ENCODE measurements around the gene STARD13.
"Not testable (repeated sequence)": the region's sequence is repeated elsewhere in the genome, so short reads cannot be mapped to it uniquely, and the experiment has no call there.

STARD13 gene

DNA sequence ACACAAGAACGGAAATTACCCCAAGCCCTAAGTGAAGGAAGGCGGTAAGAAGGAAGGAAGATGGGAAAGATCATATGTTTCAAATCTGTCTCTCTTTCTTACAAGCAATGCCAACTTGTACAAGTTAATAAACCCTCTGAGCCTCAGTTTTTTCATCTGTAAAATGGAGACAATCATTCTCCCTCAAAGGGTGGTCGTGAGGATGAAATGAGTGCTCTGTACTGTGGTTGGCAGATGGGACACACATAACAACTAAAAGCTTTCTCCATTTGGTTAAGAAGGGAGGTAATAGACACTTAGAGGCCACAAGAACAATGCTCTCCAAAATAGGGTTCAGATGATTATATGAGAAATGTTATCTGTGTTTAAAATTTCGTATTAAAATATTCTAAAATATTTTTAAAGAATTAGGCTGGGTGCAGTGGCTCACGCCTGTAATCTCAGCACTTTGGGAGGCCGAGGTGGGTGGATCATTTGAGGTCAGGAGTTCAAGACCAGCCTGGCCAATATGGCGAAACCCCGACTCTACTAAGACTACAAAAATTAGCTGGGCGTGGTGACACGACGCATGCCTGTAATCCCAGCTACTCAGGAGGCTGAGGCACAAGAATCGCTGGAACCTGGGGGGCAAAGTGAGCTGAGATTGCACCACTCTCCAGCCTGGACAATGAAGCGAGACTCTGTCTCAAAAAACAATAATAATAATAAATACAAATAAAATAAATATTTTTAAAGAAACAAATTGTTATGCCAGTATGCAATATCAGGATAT lies 89.7 kb downstream of the STARD13 start:
- DNase-seq (ENCODE audit: low read depth in 3 of 3) = no peak

- no peak for DNase-seq (ENCODE audit: low read depth in 3 of 3)
Measured at GRCh38 chr13:33194820-33195692, 90.5 kb downstream of the STARD13 start.

DNA sequence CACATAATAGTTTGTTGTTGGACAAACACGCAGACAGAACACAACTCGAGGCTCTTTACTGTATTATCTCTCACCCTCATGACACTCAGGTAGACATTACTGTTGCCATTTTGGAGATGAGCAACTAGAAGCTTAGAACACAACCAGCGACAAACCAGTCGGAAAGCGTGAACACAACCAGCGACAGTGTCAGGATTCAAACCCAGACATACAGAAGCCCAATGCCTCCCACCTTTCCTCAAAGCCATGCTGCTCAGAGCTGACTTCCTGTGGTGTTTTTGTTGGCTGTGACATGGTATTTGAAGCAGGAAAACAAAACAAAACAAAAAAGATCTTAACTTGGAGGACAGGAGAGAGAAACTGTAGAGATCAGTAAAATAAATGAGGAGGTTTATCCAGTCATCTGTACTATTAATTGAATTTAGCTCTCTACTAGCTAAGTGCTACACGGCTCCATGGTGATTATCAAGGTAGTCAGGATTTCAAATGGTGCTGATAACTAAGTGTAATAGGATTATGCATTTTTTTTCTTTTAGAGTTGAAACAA lies 92.1 kb downstream of the STARD13 start:
- DNase-seq (ENCODE audit: low read depth in 3 of 3) = no peak

DNA sequence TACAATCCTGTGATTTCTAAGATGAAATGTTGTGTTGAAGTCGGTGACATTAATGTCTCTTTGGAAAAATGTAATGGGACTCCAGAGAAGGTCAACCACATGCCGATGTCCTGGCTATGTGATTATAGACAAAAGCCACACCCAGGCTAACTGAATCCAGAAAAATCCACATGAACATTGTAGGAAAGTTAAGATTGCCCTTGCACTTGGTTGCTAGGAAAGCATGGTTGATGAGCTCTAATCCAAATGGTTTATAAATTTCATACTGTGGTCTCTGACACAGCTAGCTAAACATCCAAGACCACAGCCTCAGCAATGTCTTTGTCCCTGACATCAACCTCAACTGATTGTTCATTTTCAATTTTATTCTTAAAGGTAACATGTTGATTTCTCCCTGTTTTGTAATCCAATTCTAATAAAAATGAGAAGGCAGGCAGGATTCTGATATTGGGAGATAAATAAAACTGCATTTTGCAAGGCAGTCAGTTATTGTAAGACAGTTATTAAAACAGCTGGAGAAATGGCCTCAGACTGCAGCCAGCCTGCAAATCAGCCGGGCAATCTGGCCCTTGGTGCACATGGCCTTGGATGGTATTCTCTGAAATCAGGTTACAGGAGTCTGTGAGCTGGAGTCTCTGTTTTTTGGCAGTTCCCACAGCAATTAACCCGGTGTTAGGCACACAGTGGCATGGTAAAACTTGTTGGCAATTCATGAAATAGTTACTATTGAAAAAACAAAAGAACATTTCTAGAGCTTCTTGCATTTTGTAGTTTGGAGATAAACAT lies 93.9 kb downstream of the STARD13 start:
- no peak for DNase-seq (ENCODE audit: low read depth in 3 of 3)

DNA sequence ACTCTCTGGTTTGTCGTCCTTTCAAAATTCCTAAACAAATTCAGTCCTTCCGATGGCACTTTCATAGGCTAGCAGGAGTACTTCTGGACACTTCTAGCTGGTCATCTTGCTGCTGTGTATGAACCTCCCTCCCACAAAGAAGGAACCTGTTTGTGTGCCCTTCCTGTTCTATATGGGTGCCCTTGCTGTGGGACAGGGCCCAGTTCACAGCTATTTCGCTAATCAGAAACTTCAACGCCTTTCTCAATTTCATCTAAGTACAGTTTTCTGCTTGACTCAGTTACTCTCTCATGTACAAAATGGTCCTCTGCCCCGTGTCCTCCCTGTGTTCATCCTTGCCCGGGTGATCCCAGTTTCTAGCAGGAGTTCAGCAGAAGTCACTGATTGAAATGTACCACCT lies 96.1 kb downstream of the STARD13 start:
- DNase-seq (ENCODE audit: low read depth in 3 of 3) = no peak

DNA sequence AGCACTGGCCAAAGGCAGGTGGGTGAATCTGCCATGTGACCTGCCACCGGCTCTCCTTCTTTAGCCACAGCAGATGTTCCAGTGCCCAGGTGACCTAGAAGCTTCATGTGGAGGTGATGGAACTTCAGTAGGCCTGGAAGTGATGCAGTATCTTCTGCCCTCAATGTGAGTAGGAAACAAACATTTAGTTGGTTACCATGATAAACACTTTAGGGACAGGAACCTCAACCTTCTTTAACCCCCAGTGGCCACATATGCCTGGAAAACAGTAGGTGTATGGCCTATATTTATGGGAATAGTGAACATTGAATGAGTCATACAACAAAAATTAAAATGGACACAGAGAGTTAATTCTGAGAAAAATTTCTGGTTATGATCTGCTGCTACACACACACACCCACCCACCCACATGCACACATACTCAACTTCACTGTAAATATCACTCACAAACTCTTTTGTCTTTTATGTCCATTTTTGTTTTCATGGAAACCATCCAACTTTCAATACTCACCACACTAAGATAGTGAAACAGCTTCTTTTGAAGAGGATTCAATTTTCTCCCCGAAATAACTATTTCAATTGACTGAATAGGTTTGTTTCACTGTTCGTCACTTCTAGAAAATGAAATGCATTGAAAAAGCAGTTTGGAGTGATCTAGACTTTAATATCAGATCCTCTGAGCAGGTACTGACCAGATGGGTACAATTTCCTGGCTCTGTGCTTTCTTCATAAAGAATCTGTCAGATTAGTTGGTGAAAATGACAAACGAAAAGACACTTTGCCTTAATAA lies 97.3 kb downstream of the STARD13 start:
- DNase-seq (ENCODE audit: low read depth in 3 of 3) = no peak

GRCh38 chr13:33186861-33187291 lies 98.7 kb downstream of the STARD13 start:
- no peak for DNase-seq (ENCODE audit: low read depth in 3 of 3)

GRCh38 chr13:33185853-33186252 lies 99.7 kb downstream of the STARD13 start:
- DNase-seq (ENCODE audit: low read depth in 3 of 3) = no peak

DNA sequence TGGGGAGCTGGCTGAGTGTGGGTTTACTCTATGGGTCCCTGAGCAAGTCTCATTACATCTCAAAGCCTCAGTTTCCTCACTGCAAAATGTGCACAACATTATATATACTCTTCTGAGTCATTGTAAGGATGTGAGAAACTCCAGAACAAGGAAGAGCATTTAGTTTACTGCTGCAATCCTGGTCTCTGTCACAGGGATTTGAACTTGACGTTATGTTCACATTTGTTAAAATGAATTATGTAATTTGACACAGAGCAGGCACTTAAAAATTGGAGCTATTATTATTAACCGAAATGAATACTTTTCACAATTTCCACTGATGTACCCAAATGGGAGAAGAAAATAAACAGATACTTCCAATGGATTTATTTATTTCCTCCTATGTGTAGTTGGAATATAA lies 101.0 kb downstream of the STARD13 start:
- DNase-seq (ENCODE audit: low read depth in 3 of 3) = no peak

DNA sequence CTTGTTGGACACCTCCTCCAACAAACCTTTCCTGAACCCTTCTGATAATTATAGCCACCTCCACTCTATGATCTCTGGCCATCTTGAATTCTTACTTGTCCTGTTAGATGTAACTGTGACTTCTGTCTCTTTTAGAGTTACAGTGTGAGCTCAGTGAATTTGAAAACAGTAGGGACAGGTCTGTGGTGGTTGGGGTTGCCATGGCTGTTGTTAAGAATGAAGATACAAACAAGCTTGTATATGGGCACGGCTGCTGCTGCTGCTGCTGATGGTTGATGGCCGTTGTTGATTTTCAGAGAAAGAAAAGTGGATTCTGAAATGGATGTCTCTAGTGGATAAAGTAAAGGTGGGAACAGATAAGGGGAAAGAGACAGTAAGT lies 101.5 kb downstream of the STARD13 start:
- no peak for DNase-seq (ENCODE audit: low read depth in 3 of 3)

DNA sequence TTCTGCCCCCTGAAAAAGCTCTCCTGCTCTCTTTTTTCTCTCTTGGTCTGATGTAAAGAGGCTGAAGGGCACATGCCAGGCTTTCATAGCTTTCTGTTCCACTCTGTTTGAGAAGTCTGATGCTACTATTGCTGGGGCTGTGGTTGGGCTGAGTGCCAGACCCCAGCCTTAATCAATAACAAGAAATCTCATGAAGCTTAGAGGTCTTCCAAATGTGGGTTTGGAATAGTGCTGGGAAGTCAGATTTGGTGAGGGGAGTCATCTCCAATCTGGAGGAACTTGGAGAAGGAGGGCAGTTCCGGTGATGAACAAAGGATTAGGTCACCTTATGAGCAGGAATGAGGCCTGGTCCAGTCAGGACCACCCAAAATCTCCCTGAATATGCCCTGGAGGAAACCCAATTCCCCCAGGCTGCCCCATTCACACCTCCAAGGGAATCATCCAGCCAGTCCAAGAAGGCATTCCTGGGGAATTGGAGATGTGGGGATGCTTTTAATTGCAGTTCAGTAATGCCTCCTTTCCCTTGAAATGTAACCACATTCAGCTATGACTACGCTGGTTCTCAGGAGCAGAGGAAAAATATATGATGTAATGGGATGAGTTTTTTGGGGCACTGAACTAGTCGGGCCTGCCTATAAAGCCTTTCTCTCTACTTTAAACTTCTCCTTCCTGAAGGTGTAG lies 102.0 kb downstream of the STARD13 start:
- no peak for DNase-seq (ENCODE audit: low read depth in 3 of 3)

DNA sequence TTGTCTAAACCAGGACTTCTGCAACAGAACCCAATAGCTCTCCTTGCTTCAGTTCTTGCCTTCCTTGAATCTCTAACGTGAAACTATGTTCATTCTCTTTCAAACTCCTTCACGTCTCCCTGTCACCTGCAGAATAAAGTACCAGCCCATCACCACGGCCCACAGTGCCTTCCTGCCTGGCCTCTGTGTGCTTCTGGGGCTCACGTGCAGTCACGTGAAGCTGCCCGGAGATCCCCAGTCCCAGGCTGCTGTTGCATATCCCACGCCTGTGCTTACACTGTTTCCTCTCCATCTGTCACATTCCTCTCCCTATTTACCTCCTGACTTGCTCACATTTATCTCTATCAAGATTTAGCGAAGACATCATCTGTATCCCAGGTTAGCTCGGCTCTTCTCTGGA lies 102.8 kb downstream of the STARD13 start:
- no peak for DNase-seq (ENCODE audit: low read depth in 3 of 3)

DNA sequence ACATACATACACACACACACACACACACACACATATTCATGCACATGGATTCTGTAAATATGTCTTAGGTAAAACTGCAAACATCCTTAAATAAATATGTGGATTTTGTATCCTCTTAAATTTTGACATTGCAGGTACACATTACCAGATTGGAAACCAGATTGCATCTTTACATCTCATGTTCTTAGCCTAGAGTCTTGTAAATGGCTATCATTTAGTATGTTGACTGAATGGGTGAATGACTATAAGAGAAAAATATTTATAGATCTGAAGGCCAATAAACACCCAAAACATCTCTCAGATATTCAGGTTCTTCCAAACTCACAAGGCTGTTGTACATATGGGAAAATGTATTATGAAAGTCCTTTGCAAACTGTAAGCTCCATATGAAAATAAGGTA lies 104.3 kb downstream of the STARD13 start:
- no peak for DNase-seq (ENCODE audit: low read depth in 3 of 3)

DNA sequence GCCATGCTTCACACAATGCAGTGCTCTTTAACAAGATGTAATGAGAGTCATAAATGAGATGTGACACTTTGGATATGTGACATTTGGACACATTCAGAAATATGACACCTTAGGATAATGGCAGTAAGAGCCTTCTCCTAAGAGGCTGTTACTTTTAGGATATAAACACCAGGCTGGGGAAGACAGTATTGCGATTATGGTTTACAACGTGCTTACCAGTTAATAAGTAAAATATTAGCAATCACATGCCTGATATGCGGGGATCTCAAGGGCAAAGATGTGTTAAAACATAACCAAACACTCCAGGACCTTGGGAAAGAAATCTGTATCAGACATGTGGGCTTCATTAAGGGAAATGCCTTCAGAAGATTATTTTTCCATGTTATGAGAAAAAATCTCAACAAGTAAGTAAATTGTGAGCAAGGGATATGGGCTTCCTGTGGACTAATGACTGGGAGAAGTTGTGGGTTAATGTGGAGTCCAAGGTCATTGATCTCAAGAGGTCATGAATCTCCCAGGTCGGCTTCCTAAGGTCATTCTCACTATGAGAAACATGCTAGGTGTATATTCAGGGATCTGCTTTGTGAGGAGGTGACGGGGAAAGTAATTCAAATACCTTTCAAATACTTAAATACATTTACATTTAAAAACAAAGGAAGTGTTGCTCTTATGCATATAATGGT lies 105.3 kb downstream of the STARD13 start:
- DNase-seq (ENCODE audit: low read depth in 3 of 3) = no peak

DNA sequence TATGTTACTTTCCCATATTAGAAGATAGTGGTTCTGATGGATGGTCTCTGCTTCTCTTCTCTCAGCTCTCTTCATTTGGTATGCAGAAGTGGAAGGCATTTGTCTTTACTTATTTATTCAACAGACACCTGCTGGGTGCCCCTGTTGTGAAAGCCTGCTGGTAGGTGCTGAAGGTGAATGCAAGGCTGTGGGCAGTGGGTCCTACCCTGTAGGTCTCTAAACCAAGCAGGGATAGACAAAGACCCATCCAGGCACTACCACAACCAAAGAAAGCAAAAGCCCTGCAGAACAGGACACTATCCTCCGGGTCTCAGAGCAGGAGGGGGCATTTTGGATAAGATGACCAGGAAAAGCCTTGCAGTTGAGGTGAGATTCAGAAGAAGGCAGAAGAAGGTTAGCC lies 106.1 kb downstream of the STARD13 start:
- no peak for DNase-seq (ENCODE audit: low read depth in 3 of 3)

DNA sequence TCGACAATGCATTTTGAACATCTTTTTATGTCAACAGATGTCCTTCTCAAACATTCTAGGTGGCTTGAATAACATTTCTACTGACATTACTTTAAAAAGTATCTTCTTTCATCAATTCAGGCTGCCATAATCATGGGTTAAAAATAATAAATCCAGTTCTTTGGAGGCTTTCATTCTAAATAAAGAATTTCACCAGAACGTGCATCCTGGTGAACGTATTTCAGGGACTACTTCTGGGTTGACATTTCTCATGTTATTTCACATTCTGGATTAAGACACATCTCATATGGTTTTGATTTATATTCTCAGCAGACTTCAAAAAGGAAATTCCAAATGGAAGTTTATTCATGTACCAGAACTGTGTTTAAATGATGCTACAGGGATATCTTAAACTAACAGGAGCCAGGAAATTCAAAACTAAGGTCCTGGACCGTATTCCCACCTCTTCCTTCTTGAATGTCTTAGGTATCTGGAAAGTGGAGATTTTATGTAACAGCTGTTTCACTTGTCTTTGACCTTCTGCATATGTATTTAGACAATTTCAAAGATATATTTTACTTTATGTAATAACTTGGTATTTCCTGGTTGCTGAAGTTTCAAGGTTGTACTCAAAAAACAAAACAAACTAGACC lies 107.2 kb downstream of the STARD13 start:
- DNase-seq (ENCODE audit: low read depth in 3 of 3) = no peak

- not testable (repeated sequence) for DNase-seq (ENCODE audit: low read depth in 3 of 3)
Measured at GRCh38 chr13:33177340-33178208, 108.0 kb downstream of the STARD13 start.

GRCh38 chr13:33176526-33176925 lies 109.0 kb downstream of the STARD13 start:
- no peak for DNase-seq (ENCODE audit: low read depth in 3 of 3)

DNA sequence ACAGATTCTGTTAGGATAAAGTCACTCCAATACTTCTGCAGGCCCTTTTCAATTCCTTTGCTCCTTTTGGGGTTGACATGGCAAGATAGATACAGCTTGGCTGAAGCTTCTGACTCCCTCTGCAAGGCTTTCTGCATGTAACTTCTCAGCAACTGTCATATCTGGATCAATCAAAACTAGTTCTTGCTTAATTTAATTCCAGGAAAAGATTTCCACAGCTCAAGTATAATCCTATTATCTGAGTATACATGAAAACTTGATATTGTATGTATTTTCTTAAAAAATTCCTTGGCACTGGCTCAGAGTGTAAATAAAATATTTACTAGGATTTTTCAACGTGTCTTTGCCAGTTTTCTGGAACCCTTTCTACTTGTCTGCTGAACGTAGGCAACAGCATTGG lies 109.6 kb downstream of the STARD13 start:
- DNase-seq (ENCODE audit: low read depth in 3 of 3) = no peak

All from stimulated activated CD4-positive, alpha-beta T cell treated with anti-CD3 and anti-CD28 coated beads, TNF-alpha, amount 100 ng/mL, for 4 hours (primary cell).